Measurements from ENCODE around the gene FAM43B. TPM values are rescaled to one million over a fixed set of nuclear protein-coding genes. Genes with fewer than 3 reads are reported as not detected.

Gene FAM43B
- total RNA-seq, 1 donor from 2014 or later, result not detected

- Mint-ChIP-seq H3K4me3 (no peak overlapping the region), H3K4me1 (ENCODE audit: low read depth) (no peaks in the 10 kb centered on the region), H3K36me3 (ENCODE audit: low read depth) (no peaks in the 10 kb centered on the region), H3K27me3 (ENCODE audit: insufficient read depth) (peaks cover 34% of the 10 kb centered on the region), H3K27ac (no peak overlapping the region), H3K9me3 (no peaks in the 10 kb centered on the region)
- intact Hi-C loops (cut with micrococcal nuclease), result no loop called here
- DNase-seq (ENCODE audit: low spot score), result no peak
Measured at GRCh38 chr1:20530901-20531300, 21.5 kb upstream of the FAM43B start.

DNA sequence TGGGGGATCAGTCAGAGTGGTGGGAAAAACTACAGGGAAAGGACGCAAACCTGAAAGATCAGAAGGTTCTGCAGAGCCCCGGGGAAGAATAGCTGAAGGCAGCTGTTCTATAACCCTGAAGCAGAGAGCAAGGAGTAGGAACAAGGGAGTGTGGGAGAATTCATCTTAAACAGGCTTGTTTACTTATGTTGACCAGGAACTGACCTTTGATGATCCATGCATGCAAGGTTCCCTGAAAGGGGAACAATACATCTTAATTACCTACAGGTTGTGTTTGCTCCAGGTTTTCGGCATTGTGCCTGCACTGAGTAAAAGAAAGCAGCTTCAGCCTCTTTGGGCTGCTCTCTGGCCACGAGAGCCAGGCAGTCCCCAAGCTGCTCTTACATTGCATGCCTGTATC, 18.7 kb upstream of the FAM43B start:
- Mint-ChIP-seq H3K4me1 (ENCODE audit: low read depth) (no peaks in the 10 kb centered on the region), H3K27ac (no peak overlapping the region), H3K27me3 (ENCODE audit: insufficient read depth) (peaks cover 32% of the 10 kb centered on the region), H3K9me3 (no peaks in the 10 kb centered on the region), H3K4me3 (no peak overlapping the region), H3K36me3 (ENCODE audit: low read depth) (no peaks in the 10 kb centered on the region)
- DNase-seq (ENCODE audit: low spot score), result no peak
- intact Hi-C loops (cut with micrococcal nuclease), result no loop called here

DNA sequence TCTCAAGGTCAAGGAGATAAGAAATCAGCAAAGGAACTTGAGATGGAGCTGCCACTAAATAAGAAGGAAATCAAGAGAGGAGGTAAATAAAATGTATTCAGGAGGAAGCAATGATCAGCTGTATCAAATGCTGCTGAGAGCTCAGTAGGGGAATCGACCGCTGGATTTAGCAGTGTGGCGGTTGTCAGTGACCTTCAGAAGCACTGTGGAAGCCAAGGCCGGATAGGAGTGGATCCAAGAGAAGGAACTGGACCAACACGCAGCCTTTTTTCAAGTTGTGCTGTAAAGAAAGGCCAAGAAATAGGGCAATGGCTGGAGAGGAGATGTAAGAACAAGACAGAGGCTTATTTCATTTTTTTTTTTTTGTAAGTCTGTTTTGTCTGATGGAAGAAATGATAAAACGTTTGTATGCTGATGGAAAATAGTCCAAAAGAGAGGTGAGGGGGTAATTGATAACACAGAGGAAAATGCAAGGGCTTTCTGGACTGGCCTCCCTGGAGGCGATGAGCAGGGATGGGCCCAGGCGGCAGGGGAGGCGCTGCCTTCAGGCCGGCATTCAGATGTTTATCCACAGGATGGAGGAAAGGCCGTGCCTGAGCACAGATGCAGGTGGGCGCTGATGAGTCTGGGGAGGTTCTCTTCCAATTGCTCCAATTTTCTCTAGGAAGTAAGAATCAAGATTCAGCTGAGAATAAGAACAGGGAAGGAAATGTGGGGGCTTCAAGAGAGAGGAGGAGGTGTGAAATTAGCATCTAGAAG, 17.5 kb upstream of the FAM43B start:
- H3K27ac Mint-ChIP-seq, result no peak overlapping the region
- no peak for DNase-seq (ENCODE audit: low spot score)
- H3K9me3 Mint-ChIP-seq, result no peaks in the 10 kb centered on the region
- no peak overlapping the region for H3K4me3 Mint-ChIP-seq
- H3K4me1 Mint-ChIP-seq (ENCODE audit: low read depth), result no peaks in the 10 kb centered on the region
- H3K36me3 Mint-ChIP-seq (ENCODE audit: low read depth), result no peaks in the 10 kb centered on the region
- intact Hi-C loops (cut with micrococcal nuclease), result no loop called here
- H3K27me3 Mint-ChIP-seq (ENCODE audit: insufficient read depth), result peaks cover 30% of the 10 kb centered on the region

- H3K27me3 Mint-ChIP-seq (ENCODE audit: insufficient read depth), result peaks cover 20% of the 10 kb centered on the region
- DNase-seq (ENCODE audit: low spot score), result no peak
- no peaks in the 10 kb centered on the region for H3K4me1 Mint-ChIP-seq (ENCODE audit: low read depth)
- H3K9me3 Mint-ChIP-seq, result no peaks in the 10 kb centered on the region
- H3K36me3 Mint-ChIP-seq (ENCODE audit: low read depth), result no peaks in the 10 kb centered on the region
- H3K27ac Mint-ChIP-seq, result no peak overlapping the region
- intact Hi-C loops (cut with micrococcal nuclease), result no loop called here
- no peak overlapping the region for H3K4me3 Mint-ChIP-seq
Measured at GRCh38 chr1:20538227-20538626, 14.1 kb upstream of the FAM43B start.

GRCh38 chr1:20538760-20539551, 13.4 kb upstream of the FAM43B start:
- no peak overlapping the region for H3K27ac Mint-ChIP-seq
- H3K4me3 Mint-ChIP-seq, result no peak overlapping the region
- no peaks in the 10 kb centered on the region for H3K9me3 Mint-ChIP-seq
- H3K36me3 Mint-ChIP-seq (ENCODE audit: low read depth), result no peaks in the 10 kb centered on the region
- no peak for DNase-seq (ENCODE audit: low spot score)
- intact Hi-C loops (cut with micrococcal nuclease), result no loop called here
- H3K27me3 Mint-ChIP-seq (ENCODE audit: insufficient read depth), result peaks cover 16% of the 10 kb centered on the region
- no peaks in the 10 kb centered on the region for H3K4me1 Mint-ChIP-seq (ENCODE audit: low read depth)

- Mint-ChIP-seq H3K4me1 (ENCODE audit: low read depth) (no peaks in the 10 kb centered on the region), H3K27me3 (ENCODE audit: insufficient read depth) (peaks cover 8% of the 10 kb centered on the region), H3K4me3 (no peak overlapping the region), H3K9me3 (no peaks in the 10 kb centered on the region), H3K27ac (no peak overlapping the region), H3K36me3 (ENCODE audit: low read depth) (no peaks in the 10 kb centered on the region)
- no peak for DNase-seq (ENCODE audit: low spot score)
- intact Hi-C loops (cut with micrococcal nuclease), result no loop called here
Measured at GRCh38 chr1:20540281-20540680, 12.1 kb upstream of the FAM43B start.

- no peaks in the 10 kb centered on the region for H3K9me3 Mint-ChIP-seq
Measured at GRCh38 chr1:20546637-20547036, 5.7 kb upstream of the FAM43B start.

DNA sequence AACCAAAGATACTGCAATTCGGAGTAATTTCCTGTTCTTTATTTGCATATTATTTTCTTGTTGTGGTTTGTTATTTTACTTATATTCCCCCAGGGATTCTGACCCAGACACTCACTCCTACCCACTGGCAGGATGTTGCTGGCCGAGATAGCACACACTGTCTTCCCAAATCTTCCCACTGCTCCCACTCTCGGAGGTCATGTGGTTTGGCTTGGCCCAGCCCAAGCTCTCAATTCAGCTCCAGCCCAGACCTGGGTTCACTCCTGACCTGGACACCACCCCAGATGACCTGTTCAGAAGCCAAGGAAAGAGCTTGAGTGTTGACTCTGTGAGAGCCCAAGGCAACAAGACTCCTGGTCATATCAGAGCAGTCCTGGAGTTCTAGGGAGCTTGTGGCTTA, 1.2 kb upstream of the FAM43B start:
- DNase-seq (ENCODE audit: low spot score), result no peak
- intact Hi-C loops (cut with micrococcal nuclease), result no loop called here
- Mint-ChIP-seq H3K27me3 (ENCODE audit: insufficient read depth) (peaks cover 43% of the 10 kb centered on the region), H3K9me3 (no peaks in the 10 kb centered on the region), H3K4me3 (no peak overlapping the region), H3K27ac (no peak overlapping the region), H3K36me3 (ENCODE audit: low read depth) (no peaks in the 10 kb centered on the region), H3K4me1 (ENCODE audit: low read depth) (no peaks in the 10 kb centered on the region)

More at GRCh38 chr1:20546637-20547036, 5.7 kb upstream of the FAM43B start:
- intact Hi-C loops (cut with micrococcal nuclease), result no loop called here
- DNase-seq (ENCODE audit: low spot score), result no peak
- H3K27ac Mint-ChIP-seq, result no peak overlapping the region
- H3K27me3 Mint-ChIP-seq (ENCODE audit: insufficient read depth), result peaks cover 25% of the 10 kb centered on the region
- no peaks in the 10 kb centered on the region for H3K36me3 Mint-ChIP-seq (ENCODE audit: low read depth)
- no peak overlapping the region for H3K4me3 Mint-ChIP-seq
- H3K4me1 Mint-ChIP-seq (ENCODE audit: low read depth), result no peaks in the 10 kb centered on the region

GRCh38 chr1:20552728-20553445, 514 bp downstream of the FAM43B start:
- peaks cover 41% of the 10 kb centered on the region for H3K27me3 Mint-ChIP-seq (ENCODE audit: insufficient read depth)
- DNase-seq (ENCODE audit: low spot score), result no peak

GRCh38 chr1:20555025-20555757, 2.8 kb downstream of the FAM43B start:
- intact Hi-C loops (cut with micrococcal nuclease), result no loop called here

More at GRCh38 chr1:20552728-20553445, 514 bp downstream of the FAM43B start:
- Mint-ChIP-seq H3K9me3 (no peaks in the 10 kb centered on the region), H3K36me3 (ENCODE audit: low read depth) (no peaks in the 10 kb centered on the region), H3K4me1 (ENCODE audit: low read depth) (no peaks in the 10 kb centered on the region), H3K27ac (no peak overlapping the region), H3K4me3 (no peak overlapping the region)
- intact Hi-C loops (cut with micrococcal nuclease), result no loop called here

DNA sequence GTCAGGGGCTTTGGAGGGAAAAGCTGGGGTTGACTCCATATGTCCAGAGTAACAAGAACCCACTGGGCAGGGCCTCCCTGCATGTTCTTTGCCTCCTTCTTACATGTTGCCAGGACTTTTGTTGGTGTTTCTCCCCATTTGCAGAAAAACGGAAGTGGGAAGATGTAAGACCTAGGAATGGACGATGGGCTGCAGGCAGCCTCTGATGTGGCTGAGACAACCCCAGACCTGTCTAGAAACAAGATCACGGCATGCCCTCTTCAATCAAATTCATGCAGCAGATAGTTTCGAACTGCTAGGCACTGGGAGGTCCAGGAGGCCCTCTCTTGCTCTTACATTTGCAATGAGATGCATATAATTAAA, 3.4 kb downstream of the FAM43B start:
- Mint-ChIP-seq H3K27me3 (ENCODE audit: insufficient read depth) (peaks cover 37% of the 10 kb centered on the region), H3K9me3 (no peaks in the 10 kb centered on the region), H3K36me3 (ENCODE audit: low read depth) (no peaks in the 10 kb centered on the region), H3K4me1 (ENCODE audit: low read depth) (no peaks in the 10 kb centered on the region), H3K27ac (no peak overlapping the region), H3K4me3 (no peak overlapping the region)
- intact Hi-C loops (cut with micrococcal nuclease), result no loop called here
- no peak for DNase-seq (ENCODE audit: low spot score)

More at GRCh38 chr1:20555025-20555757, 2.8 kb downstream of the FAM43B start:
- H3K27me3 Mint-ChIP-seq (ENCODE audit: insufficient read depth), result peaks cover 37% of the 10 kb centered on the region
- no peaks in the 10 kb centered on the region for H3K36me3 Mint-ChIP-seq (ENCODE audit: low read depth)
- no peak overlapping the region for H3K4me3 Mint-ChIP-seq
- DNase-seq (ENCODE audit: low spot score), result no peak
- no peaks in the 10 kb centered on the region for H3K9me3 Mint-ChIP-seq
- H3K4me1 Mint-ChIP-seq (ENCODE audit: low read depth), result no peaks in the 10 kb centered on the region
- H3K27ac Mint-ChIP-seq, result no peak overlapping the region

GRCh38 chr1:20558191-20558590, 5.8 kb downstream of the FAM43B start:
- DNase-seq (ENCODE audit: low spot score), result no peak

More at GRCh38 chr1:20558191-20558590, 5.8 kb downstream of the FAM43B start:
- no peak overlapping the region for H3K4me3 Mint-ChIP-seq
- H3K27me3 Mint-ChIP-seq (ENCODE audit: insufficient read depth), result peaks cover 24% of the 10 kb centered on the region
- no peaks in the 10 kb centered on the region for H3K36me3 Mint-ChIP-seq (ENCODE audit: low read depth)
- H3K9me3 Mint-ChIP-seq, result no peaks in the 10 kb centered on the region
- no peaks in the 10 kb centered on the region for H3K4me1 Mint-ChIP-seq (ENCODE audit: low read depth)
- H3K27ac Mint-ChIP-seq, result no peak overlapping the region
- intact Hi-C loops (cut with micrococcal nuclease), result no loop called here
